ENCODE results near the gene HEXB.

DNA sequence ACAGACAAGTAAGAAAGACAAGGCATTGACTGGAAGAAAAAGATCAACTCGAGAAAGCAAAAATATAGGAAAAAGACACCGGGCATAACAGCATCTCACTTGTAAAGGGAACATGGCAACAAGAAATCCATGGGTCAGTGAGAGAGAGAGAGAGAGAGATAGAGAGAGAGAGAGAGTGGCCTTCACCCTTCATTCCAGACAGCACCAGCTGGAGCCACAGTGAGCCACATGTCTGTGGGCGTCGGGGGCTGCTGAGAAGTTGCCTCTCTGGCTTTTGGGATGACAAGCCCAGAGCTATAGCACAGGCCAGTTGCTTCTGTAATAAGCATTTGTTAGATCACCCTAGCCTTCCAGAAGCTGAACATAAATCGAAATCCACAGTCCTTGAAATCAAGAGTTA is 24.2 kb upstream of the HEXB start:
- TF ChIP-seq, protein P1, sequence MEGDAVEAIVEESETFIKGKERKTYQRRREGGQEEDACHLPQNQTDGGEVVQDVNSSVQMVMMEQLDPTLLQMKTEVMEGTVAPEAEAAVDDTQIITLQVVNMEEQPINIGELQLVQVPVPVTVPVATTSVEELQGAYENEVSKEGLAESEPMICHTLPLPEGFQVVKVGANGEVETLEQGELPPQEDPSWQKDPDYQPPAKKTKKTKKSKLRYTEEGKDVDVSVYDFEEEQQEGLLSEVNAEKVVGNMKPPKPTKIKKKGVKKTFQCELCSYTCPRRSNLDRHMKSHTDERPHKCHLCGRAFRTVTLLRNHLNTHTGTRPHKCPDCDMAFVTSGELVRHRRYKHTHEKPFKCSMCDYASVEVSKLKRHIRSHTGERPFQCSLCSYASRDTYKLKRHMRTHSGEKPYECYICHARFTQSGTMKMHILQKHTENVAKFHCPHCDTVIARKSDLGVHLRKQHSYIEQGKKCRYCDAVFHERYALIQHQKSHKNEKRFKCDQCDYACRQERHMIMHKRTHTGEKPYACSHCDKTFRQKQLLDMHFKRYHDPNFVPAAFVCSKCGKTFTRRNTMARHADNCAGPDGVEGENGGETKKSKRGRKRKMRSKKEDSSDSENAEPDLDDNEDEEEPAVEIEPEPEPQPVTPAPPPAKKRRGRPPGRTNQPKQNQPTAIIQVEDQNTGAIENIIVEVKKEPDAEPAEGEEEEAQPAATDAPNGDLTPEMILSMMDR (IDR thresholded peaks at IDR 0.05), result no peak
- no peak for TF ChIP-seq POLR2A (IDR thresholded peaks at IDR 0.05)

Measured in lower leg skin (tissue), 3 donors.